NCI-H510A treated with DMSO at 0.1 percent for 48 hours (cell line): ENCODE measurements around the gene TRIP11.

ENCODE experiments used
- DNase-seq: peaks from one replicate; lab custom pipeline; 2025; lab: John Stamatoyannopoulos, UW

The TRIP11 gene

DNA sequence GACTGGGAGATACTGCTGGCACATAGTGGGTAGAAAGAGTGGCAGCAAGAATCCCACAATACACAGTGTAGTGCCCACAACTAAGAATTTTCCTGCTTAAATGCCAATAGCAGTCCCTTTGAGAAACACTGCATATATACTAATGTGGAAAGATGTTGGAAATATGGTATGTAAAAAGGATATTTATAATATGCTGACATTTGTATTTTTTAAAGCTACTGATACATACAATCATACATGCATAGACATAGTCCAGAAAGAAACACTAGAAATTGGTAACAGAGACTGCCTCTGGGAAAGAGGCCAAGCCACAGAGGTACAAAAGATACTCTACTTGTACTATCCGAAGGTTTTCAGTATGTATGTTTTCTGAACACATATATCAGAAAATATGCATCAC is 30.3 kb downstream of the TRIP11 start:
- no peak for DNase-seq

DNA sequence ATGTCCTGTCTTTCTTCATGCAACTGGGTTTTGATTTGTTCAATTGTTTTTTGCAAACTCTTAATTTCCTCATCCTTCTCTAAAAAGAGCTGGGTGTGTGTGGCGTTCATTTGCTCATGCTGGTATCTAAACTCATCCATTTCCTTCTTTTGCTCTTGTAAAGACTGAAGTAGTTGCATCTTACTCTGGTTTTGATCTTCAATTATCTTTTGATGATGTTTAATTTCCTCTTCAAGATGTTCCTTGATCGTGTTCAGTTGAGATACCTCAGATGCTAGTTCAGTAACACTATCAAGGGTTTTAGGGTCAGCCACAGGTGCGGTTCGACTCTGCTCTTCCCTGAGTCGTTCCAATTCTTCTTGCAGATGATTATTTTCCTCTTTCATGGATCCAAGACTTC is 34.8 kb downstream of the TRIP11 start:
- DNase-seq = no peak

DNA sequence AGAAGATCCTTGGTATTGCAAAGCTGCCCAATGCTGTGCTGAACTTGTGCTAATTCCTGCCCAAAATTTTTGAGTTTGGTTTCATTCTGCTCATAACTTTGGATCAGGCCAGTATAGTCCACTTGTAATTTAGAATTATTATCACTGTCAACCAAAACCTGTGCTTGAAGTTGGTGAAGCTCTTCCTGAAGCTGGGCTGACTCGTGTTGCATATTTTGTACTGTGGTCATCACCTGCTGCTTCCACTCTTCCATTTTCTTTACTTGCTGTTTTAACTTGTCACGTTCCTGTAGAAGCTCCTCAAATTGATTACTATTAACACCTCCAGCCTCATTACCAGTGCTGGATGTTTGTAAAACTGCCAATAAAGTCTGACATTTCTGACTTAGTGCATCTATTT is 35.8 kb downstream of the TRIP11 start:
- no peak for DNase-seq

DNA sequence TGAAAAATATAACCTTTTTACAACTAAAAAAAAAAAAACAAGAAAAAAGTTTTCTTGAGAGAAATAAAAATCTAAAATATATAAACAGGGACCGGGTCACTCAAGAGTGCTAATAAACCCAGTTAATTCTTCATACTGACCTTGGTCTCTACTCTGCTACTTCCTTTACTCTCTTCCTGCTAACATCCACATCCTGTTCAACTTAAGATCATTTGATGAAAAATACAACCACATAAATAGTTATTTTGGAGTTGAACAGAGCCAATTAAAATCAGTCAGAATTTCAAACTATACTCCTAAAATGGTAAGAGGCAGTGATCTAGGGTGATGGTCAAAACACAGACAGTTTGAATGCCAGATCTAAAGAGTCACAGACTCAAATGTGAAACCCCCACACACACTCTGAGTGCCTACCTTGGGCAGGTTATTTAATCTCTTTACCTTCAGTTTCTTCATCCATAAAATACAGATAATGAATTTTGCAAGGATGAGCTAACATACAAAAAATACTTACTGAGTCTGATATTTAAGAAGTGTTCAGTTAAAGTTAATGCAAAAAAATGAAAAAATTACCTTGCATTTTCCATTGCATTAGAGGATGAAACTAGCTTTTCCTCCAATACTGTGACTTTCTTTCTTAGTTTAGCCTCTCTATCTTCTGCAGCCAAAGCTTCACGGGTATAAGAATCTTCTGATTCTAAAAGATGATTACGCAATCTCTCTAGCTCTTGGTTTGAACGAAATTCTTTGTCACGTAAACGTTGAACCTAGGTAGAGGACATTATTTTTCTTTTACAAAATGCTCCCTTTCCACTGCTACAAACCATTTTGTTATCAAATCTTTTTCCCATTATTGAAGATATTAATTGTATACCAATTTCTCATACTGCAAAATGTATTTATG is 40.9 kb downstream of the TRIP11 start:
- DNase-seq = no peak

DNA sequence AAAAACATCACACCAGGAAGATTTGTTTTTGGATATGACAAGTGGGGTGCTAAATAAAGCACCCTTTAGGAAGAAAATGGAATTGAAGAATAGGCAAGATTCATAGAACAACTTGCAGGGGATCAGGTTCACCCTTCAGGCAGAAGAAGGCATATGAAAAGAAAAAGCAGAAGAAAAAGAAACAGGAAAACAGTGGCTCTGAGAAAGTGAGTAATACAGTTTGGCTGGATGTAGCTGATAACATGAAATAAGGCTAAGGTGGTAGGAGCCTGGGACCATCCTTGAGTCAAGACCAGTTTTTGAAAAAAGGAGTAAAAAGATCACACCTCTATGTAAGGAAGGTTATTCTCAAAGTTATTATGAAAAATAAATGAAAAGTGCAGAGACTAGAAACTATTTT is 42.4 kb downstream of the TRIP11 start:
- no peak for DNase-seq

DNA sequence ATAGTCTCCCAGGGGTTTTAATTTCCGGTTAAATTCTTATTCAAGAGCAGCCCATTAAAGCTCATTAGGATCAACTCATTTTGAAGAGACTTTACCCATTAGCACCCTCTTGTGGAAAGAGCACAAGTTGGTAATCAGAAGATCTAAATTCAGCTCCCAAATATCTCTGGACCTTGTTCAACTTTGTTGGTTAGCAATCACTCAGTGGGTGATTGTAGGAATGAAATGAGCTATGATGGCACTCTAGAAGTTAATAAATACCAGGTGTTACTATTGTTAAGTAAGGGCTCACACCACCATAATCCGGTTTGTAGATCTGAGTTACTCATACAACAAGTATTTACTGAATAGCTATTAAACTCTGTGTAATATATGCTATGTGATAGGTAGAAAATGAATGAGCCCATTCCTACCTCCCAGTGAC is 42.9 kb downstream of the TRIP11 start:
- peak; percentile 34 for DNase-seq

DNA sequence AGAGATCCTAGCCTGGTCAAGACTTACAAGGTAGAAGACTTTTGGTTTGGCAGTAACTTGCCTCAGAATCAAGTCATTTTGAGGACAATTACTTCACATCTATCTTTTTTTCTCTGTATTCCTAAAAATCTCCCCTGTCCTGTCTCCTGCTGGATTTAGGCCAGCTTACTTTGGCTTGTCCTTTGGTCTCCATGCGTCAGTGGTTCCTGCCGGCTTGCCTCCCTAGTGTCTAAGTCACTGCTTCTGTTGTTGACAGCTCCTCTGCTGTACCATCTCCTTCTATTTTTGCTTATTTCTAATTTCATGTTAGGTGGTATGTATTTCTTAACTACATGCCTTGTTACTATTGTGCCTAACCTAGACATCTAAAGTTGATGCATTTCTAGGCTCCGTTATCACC is 52.7 kb downstream of the TRIP11 start:
- no peak for DNase-seq

DNA sequence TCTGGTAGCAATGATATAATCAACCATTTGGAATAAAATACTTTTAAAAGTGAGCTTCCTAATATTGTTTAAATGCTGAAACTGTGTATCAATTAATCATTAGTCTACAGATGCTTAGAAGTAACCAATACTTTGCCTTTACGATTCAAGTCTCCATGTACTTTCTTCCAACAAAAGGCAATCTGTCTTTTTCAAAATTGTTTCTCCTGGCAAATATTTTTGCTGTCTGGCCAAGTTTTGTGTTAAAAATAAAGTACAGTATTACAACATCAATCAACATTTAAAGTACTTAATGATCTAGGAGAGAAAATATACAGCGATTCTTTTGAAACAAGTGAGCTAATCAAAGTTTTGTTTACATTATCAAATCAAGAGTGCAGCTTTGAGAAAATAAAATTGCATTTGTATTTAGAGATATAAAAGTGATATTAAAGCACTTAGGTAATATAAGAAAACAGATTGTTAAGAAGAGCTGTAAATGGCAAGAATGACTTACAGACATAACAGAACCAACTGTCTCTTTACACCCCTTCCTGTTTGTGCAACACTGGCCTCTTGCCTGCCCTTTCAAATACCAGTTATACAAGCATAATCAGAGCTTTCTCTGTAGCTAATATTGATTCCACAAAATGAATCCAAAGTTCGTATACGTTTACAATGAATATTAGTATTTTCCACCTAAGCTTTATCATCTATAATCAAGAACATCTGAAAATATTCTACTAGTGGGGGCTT is 54.2 kb downstream of the TRIP11 start:
- DNase-seq = no peak

DNA sequence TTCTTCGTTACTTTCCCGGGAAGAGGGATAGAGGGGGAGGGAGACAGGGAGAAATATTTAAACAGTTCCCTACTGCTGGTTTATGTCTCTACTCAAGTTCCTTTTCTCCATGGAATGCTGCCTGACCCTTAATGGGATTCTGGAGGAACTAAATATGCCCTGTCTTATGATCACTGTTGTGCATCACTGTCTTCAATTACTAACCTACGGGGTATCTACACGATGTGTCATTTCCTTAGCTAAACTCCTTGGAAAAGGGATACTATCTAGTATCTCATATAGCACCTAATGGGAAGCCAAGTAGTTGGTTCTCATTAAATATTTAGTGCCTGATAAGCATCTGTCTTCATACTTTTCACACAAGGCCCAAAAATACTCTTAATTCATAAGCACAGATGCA is 54.9 kb downstream of the TRIP11 start:
- DNase-seq = no peak

DNA sequence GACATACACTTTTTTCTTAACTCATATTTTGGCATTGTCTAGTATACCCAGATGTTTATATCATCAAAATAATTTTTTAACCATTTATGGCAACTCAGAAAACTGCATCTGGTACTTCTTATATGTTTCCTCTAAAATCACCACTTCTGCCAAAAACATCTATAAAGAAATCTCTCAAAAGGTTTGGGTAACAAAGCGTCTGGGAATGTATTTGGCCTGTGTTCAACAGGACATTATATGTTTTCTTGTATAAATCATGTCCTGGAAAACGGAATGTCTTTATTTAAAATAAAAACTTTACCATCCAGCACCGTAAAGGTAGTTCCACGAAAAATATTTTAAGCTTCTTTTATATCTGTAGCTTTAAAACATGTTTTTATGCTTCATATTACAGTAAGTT is 56.3 kb downstream of the TRIP11 start:
- DNase-seq = no peak

DNA sequence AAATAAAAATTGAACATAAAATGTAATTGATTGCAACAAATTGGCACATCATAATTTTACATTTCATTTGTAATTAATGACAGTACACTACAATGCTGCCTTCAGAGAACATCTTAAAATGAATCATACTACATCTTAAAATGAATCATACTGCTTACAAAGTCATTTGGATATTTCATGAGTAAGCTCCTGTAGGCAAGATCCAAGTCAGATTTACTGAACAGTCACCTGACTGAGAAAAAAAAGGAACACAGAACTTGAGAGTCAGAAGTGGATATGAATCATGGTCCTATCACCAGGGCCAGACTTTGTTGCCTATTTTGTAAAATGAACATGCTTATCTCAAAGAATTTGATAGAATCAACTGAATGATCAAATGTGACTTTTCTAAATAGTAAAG is 59.7 kb downstream of the TRIP11 start:
- DNase-seq = no peak

DNA sequence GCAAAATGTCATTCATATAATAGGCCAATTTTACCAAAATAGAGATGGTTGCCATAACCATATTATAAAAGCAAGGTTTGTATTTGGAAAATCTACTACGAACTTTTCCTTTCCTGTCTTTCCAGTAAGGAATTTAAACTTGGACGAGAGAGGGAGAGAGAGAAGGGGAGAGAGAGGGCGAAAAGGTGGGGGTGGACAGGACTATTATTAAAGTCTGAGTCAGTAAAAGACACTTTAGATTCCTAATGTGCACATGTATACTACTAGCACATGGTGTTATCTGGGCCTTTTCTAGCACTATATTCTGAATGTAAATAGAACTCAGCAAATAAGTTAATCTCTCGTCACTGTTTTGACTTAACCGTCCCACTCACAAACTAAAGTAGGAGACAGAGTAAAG is 62.0 kb downstream of the TRIP11 start:
- no peak for DNase-seq

DNA sequence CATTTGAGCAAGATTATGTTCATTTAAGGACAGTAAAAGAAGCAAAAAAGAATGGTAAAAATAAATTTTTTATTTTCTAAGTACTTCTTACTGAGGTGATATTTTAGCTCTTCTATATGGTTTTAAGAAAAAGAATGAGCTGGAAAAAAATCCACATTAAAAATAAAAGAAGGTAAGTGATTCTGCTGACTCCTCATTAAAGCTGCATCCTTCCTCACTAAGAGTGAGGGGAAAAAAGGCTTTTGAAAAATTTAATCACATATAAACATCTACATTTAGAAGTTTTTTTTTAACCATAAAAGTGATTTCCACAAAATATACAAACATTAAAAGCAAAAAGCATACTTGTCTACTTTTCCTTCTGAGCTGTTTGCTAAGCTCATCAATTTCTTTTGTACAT is 64.1 kb downstream of the TRIP11 start:
- no peak for DNase-seq

DNA sequence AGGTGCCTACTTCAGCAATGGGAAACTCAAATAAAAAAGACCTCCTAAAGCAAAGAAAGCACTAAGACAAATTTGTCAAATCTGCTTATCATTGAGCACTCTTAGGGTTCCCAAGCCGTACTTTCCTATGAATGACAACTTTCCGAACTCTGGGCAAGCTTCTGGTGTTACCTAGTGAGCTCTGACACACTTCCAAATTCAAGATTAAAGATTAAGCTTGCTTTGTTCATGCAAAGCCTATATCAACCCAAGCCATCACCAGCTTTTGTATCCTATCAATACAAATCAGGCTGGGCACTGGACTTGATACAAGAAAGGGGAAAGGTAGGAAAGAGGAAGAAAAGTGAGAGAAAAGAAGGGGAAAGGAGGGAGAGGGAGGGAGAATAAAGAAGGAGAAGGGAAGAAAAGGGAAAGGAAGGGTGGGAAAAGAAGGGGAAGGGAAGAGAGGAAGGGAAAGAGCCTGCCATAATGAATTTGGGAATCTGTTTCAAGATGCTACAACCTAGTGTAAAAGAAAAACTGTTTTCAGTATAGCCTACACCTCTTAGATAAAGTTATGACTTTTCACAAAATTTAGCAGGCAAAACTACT is 68.6 kb downstream of the TRIP11 start:
- no peak for DNase-seq

DNA sequence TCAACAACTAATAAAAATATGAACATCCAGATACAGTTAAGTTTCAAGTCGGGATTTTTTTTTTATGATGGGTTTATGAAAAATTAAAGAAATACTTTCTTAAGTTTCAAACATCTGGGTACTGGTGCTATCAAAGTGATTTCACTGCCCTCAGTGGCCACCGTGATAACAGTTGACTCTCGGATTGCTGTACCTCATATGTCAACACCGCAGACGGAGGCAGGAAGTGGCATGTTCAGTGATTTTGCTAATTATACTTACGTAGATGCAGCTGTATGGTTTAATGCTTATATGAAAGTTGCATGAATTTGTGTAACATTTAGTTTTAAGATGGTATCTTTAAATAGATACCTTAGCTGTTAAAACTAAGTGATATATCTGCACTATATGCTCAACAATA is 71.6 kb downstream of the TRIP11 start:
- no peak for DNase-seq

DNA sequence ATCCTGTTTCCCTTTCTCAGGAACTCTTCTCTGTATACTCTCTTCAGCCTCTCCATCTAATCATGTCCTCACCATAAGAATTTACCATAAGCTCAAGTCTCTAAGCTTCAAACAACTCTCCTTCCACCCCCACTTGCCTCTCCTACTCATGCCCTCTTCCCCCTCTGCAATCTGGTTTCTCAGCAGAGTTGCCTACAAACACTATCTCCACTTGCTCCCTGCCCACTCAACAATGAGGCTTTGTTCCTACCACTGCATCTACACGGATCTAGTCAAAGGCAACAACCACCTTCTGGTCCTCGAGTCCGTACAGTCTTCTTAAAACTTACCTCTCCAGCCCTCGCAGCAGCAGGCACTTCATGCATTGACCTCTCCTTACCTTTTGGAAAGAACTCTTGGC is 75.1 kb downstream of the TRIP11 start:
- no peak for DNase-seq

DNA sequence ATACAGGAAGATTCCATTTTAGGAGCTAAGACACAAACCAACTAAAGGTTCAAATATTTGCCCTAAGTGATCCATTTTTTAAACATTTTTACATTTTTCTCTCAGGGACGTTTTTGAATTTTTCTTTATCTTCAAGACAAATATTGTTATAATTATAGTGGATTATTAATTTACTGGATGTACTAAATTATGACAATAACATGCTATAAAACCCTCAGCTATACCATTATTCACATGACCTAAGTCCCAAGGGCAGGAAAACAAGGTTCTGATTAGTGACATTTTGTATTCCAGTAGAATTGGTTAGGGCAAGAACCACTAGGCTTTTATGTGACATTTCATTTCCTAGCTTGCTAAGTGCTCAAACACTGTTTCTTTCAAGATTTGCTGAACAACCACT is 75.8 kb downstream of the TRIP11 start:
- no peak for DNase-seq

DNA sequence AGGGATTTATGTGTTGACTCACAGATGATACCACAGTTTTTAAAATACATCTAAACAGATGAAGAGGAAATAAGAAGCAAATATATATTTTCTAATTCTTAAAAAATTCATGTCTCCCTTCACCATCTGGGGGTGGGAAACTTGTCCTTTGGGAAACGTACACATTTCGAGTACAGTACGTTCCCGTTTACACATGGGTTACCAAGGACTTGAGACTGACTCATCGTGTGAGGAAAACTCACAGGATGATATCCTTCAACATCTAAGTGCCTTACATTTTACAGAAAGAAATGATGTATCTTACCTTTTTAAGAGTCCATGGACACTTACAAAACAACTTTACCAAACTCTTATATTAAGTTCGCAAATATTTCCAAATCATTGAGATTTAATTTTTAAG is 76.4 kb downstream of the TRIP11 start:
- DNase-seq = no peak

DNA sequence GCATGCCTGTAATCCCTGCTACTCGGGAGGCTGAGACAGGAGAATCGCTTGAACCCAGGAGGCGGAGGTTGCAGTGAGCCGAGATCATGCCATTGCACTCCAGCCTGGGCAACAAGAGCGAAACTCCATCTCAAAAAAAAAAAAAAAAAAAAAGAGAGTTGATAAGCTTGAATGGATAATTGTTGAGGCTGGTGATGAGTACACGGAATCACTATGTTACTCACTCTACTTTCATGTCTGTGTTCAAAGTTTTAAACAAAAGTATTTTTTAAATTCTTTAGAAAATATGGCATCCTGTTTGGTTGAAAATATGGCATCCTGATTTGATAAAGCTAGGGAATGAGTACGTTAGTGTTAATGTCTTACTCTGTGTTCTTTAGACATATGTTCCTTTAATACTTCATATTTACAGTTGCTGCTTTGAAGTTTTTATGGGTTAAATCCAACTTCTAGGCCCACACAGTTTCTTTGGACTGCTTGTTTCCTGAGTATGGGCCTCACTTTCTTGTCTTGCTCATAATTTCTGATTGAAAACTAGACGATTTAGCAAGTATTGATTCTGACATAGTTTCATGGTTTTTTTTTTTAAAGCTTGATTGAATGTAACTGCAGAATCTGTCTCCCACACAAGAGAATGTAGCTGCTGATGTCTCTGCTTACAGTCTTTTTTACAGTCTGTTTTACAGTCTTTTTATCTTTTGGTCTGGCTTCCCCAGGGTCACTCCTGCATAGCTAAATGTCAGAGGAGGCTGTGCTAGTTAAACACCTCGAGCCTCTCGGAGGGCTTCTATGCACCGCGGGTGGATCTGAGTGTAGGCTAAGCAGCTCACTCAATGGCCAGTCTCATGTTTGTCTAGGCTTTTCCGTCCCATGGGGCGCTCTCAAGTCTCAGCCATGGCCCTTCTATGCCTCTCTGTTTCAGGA is 78.3 kb downstream of the TRIP11 start:
- DNase-seq = no peak

DNA sequence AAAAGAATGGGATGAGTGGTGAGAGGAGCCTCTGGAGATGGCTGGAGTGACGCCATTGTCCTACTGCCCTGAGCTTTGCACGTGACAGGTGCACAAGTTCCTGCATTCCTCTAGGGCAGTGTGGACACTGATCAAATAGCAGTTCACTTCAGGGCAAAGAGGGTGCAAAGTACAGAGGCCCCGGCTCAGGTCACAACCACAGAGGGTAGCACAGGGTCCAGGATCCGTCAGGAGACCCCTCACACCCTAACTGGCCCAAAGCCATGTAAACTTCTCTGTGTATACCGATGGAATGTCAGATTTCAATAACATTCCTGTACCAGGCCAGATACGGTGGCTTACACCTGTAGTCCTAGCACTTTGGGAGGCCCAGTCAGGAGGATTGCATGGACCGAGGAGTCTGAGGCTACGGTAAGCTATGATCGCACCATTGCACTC is 82.0 kb downstream of the TRIP11 start:
- DNase-seq = no peak

DNA sequence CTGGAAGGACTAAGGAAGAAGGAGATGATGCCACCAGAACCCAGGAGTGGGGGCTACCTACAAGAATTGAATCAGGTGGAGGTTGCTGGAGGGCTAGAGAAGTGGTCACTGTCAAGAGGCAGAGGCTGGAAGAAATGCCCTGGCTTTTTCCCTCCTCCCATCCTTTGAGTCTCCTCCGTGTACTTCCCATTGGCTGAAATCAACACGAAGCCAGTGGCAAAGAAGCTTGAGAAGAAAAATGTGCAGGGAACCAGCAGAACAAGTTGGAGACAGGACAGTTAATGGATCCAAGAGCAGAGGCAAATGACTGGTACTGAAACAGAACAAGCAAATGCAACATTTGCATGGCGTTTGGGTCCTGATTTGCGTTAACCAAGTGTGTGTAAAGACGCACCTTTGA is 83.2 kb downstream of the TRIP11 start:
- no peak for DNase-seq

DNA sequence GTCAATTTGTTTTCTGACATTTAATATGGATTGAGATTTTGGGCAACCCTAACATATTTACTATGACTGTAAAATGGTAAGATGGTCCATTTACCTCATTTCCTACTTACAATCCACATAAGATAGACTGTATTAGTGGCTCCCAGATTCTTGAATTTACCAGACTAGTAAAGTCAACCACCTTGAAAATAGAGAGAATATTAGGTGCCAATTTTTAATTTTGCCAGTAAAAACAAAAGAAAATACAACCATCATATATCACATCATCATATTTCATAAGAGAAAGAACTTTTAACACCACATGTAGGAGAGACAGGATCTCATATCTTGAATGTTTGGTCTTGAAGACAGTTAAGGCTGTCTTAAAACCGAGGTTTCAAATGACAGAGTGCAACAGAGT is 84.7 kb downstream of the TRIP11 start:
- no peak for DNase-seq
